HG03469 (cell line): ENCODE results near the gene EXOC6.

Experiments
- ATAC-seq: cut with Tn5 transposase; IDR thresholded peaks from one replicate; pipeline ENCODE4 v1.9.1; 2021; ENCODE audit warnings: mild to moderate bottlenecking, moderate library complexity, moderate number of reproducible peaks; ENCODE audit not compliant: unreplicated experiment

Gene EXOC6

GRCh38 chr10:92832998-92833650 is 15.2 kb upstream of the EXOC6 start:
- ATAC-seq = no peak

DNA sequence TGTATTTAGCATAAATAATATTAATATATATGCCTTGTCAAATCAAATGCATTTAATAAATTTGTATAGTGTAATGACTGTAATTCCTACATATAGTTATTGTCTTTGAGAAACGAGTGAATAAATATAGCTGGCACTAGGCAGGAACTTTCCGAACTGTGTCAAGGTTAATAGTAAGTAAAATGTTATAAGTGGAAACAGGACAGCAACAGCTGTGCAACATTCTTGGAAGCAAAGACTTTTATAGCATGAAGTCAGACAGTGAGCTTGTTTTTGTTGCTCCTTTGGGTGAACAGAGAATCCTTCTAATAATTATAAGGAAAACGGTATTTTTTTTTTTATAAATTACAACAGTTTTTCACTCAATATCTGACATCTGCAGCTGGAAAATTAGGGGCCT is 14.0 kb upstream of the EXOC6 start:
- no peak for ATAC-seq

DNA sequence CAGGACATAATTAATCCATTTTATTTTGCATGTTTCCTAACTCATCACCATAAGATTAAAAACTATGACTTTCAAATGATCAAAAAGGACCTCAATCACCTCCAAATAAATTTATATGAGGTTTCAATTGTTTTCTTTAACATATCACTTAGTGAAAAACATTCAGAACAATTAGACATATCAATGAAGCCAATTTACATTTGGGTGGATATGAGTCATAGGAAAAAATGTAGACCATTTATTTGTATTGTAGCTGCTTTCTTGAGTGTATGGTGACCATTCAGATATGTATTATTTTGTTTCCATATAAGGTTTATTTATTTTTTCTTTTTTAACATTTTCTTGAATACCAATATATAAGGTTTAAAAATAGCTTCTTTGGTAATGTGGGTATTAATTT is 13.3 kb upstream of the EXOC6 start:
- ATAC-seq = no peak

- no peak for ATAC-seq
Observed at GRCh38 chr10:92837456-92837855, 10.9 kb upstream of the EXOC6 start.

DNA sequence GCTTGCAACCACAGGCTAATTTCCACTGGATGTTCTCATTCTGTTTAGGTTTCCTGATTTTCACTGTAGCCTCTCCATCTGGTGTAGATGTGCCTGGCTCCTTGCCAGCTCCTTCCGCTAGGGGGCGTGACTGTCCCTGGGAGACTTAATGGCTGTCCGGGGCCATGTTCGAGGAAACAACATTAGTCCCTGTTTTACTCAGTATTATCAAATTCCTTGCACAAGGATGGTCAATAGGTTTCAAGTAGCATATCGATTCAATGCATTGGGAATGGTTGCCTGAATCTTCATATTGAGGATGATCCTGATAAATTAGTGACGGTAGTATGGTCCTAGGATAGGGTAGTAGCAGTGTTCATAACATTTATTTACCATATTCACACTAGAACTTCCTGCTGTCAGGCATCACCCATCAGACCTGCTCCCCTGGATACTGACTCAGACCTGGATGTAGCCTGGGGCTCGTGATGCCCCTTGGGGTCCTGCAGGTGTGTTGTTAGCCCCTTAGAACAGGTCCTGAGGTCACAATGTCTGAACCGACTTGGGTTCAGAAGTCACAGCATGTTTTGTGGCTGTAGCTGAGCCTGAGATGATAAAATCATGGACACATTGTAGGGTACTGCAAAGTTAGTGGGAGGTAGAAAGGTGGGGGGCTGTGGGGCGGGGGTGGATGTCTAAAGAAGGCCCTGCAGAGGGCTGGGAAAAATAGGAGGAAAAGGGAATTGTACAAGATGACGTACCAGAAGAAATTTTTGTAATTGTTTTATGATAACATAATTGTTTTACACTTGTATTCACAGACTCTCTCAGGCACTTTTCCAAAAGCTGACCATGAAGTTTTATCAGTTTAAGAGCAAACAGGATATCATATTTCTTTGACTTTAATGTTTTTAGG is 8.9 kb upstream of the EXOC6 start:
- no peak for ATAC-seq

- ATAC-seq = no peak
Observed at GRCh38 chr10:92844746-92845145, 3.6 kb upstream of the EXOC6 start.

DNA sequence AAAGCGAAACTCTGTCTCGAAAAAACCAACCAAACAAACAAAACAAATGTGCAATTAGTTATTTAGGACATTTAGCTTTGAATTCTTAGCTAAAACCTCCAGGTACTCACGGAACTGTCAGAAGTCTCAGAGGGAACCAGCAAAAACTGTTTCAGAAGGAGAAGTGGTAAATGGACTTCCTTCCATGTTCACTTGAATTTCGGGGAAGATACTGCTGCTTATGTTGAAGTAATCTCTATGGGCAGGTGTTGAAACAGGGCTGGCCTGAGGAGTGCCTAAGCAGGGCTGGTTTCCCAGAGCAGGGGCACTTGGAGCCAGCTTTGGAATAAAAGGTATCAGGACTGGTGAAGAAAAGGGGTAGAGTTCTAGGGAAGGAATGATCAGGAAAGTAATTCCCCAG is 2.4 kb upstream of the EXOC6 start:
- no peak for ATAC-seq

GRCh38 chr10:92846344-92846743 is 2.0 kb upstream of the EXOC6 start:
- ATAC-seq = no peak

DNA sequence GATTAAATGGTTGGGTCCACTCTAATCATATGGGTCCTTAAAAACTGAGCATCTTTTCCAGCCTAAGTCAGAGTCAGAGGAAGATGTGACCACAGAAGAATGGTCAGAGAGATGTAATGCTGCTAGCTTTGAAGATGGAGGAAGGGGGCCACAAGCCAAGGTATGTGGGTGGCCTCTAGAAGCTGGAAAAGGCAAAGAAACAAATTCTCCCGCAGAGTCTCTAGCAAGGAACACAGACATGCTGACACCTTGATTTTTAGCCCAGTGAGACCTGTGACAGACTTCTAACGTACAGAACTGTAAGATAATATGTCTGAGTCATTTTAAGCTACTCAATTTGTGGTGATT is 1.5 kb upstream of the EXOC6 start:
- ATAC-seq = no peak

- ATAC-seq = no peak
Observed at GRCh38 chr10:92847202-92847864, 987 bp upstream of the EXOC6 start.

DNA sequence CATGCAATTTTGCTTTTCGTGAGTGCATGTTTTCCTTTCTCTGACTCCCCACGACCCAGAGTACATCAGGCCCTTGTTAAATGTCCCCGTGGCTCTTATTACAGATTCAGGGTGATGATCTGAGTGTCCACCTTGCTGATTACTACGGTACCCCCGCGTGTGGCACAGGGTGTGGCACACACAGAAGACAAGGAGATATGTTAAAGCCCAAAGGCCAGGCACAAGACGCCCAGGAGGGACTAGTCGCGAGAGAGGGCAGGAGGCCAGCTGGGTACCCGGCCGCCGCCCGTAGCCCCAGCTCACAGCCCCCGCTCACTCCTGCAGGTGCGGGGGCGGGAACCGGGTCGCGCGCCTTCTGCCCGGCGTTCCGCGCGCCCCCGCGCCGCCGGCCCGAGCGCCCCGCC is 281 bp upstream of the EXOC6 start:
- ATAC-seq = no peak

DNA sequence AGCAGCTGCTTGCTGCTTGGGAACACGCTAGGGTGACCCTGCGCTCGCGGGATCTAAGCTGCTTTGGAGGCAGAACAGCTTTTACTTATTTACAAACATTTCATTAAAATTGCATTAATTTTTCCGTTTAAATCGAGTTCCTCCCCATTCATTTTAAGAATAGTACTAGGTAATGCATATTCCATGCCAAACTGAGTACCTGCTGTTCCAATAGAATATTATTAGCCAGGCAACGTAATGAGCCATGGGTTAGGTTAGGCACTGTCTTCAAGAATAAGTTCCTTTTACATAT is 860 bp downstream of the EXOC6 start:
- no peak for ATAC-seq

GRCh38 chr10:92849576-92850090 is 1.3 kb downstream of the EXOC6 start:
- ATAC-seq = no peak

- no peak for ATAC-seq
Observed at GRCh38 chr10:92850185-92850584, 1.9 kb downstream of the EXOC6 start.

GRCh38 chr10:92851003-92851402 is 2.7 kb downstream of the EXOC6 start:
- no peak for ATAC-seq

DNA sequence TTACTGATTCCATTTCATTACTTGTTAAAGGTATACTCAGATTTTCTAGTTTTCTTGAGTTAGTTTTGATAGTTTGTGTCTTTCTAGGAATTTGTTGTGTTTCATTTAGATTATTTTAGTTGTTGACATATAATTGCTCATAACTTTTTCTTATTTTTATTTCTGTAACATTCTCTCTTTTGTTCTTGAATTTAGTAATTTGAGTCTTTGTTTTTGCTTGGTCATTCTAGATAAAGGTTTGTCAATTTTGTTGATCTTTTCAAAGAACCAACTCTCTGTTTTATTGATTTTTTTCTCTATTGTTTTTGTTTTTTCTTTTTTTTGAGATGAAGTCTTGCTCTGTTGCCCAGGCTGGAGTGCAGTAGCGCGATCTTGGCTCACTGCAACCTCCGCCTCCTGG is 7.2 kb downstream of the EXOC6 start:
- ATAC-seq = no peak

DNA sequence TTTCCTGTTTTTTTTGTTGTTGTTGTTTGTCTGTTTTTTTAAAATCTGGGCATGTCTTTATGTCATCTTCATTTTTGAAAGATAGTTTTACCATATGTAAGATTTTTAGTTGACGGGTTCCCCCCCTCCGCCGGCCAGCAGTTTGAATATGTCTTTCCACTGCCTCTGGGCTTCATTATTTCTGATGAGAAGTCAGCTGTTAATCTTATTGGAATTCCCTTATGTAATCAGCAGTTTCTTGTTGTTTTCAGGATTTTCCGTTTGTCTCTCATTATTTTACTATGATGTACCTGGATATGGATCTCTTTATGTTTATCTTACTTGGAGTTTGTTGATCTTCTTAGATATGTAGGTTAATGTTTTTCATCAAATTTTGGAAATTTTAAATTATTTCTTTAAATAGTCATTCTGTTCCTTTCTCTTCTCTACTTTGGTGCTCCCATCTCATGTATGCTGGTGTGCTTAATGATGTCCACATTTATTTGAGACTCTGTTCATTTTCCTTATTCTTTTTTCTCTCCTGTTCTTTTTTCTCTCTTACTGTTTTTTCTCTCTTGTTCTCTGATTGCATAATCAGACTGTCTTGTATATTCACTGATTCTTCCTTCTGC is 9.7 kb downstream of the EXOC6 start:
- no peak for ATAC-seq

DNA sequence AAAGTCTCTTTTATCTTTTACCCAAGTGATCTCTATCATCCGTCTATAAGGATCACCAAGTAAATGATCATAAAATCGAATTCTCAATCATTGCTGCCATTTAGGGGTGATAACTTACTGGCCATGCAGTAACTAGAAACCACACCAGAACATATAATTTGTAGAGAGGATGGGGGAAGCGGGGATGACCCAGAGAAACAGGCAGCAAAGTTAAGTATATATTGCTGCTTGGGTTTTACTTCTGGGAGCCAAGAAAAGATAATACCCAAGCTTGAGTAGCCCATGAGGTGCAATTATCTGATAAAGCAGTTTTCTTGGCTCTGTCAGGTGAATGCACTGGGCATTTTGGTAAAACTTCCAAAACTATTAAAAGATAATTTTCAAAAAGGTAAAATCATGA is 18.9 kb downstream of the EXOC6 start:
- ATAC-seq = no peak

DNA sequence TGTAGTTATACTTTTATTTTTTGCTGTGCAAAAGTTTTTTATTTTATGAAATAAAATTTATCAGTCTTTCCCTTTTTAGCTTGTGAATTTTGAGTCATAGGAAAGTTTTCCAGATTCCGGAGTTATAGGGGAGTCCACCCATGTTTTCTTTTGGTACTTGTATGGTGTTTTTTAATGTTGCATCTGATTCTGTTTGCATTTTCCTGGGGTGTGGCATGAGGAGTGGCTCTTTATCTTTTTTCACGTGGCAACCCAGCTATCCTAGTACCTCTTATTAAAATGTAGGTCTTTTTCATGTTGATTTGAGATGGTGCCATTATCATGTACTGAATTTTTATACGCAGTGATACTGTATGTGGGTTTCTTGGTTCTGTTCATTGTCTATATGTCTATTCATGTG is 19.7 kb downstream of the EXOC6 start:
- ATAC-seq = no peak

DNA sequence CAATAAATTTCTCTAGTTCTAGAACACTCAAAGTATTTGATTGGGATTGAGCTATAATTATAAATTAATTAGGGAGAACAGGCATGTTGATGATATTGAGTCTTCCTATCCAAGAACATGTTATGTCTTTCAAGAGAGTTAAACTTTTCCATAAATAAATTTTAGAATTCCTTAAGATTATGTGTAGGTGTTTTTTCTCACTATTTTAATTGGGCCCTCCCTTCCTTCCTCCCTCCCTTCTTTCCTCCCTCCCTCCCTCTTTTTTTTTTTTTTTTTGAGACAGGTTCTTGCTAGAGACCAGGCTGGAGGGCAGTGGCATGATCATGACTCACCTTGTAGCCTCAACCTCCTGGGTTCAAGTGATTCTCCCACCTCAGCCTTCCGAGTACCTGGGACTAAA is 20.2 kb downstream of the EXOC6 start:
- ATAC-seq = no peak

- no peak for ATAC-seq
Observed at GRCh38 chr10:92873029-92873428, 24.7 kb downstream of the EXOC6 start.
